Ascending aorta (tissue), 2 donors: ENCODE data around the gene DNAJC4. TPM values are rescaled to one million over a fixed set of nuclear protein-coding genes. Genes with fewer than 3 reads are reported as not detected.

Source experiments
- DNase-seq, 2 donors: peaks; one replicate each; pipeline ENCODE4 v3.0.0-alpha.2; 2019; ENCODE audit warnings: low spot score in 2 of 2
- H3K27ac ChIP-seq, 2 donors: fragments of 200-600 bp; sonication (generic); one replicate each; pipeline ENCODE4 v1.5.1; 2016 to 2017; ENCODE audit warnings: mild to moderate bottlenecking in 1 of 2
- H3K27me3 ChIP-seq: fragments of 200-600 bp; sonication (generic); one replicate; pipeline ENCODE4 v1.5.1; 2017
- H3K36me3 ChIP-seq, 2 donors: fragments of 200-600 bp; sonication (generic); one replicate each; pipeline ENCODE4 v1.5.1; 2016
- H3K4me1 ChIP-seq, 2 donors: fragments of 200-600 bp; sonication (generic); one replicate each; pipeline ENCODE4 v1.5.1; 2016 to 2017; ENCODE audit warnings: mild to moderate bottlenecking in 1 of 2
- H3K4me3 ChIP-seq, 2 donors: fragments of 200-600 bp; sonication (generic); one replicate each; pipeline ENCODE4 v1.5.1; 2016 to 2017; ENCODE audit warnings: mild to moderate bottlenecking in 1 of 2
- H3K9me3 ChIP-seq, 2 donors: fragments of 200-600 bp; sonication (generic); one replicate each; pipeline ENCODE4 v1.5.1; 2016
- intact Hi-C: fragments of 100-400 bp; cut with DNase I; formaldehyde crosslinking; loops from one replicate; pipeline ENCODE4 v1.15.1; 2023
- total RNA-seq: library from RNA; depleted of rRNA; stranded (reverse); fragments of >200 nt; gene quantifications from one replicate; pipeline ENCODE4 v1.1.0, GENCODE V29; 2016
- TF ChIP-seq, protein P1 (sequence below), 3 experiments: fragments of 200-600 bp in 2 of 3; fragments of 450-650 bp in 1 of 3; sonication (generic) in 2 of 3; IDR thresholded peaks; one replicate each; pipeline ENCODE4 v1.5.1; 2016 to 2019; ENCODE audit warnings: antibody characterized with exemption in 3 of 3, mild to moderate bottlenecking in 1 of 3, moderate library complexity in 1 of 3

Gene DNAJC4
- total RNA-seq, 1 donor from 2014 or later = 43.1 TPM

- H3K27me3 ChIP-seq = no peaks in the 10 kb centered on the region
- no peaks in the 10 kb centered on the region for H3K9me3 ChIP-seq
- H3K27ac ChIP-seq = no peak overlapping the region
- no peak overlapping the region for H3K4me3 ChIP-seq
- DNase-seq = no peak
- TF ChIP-seq, protein P1, sequence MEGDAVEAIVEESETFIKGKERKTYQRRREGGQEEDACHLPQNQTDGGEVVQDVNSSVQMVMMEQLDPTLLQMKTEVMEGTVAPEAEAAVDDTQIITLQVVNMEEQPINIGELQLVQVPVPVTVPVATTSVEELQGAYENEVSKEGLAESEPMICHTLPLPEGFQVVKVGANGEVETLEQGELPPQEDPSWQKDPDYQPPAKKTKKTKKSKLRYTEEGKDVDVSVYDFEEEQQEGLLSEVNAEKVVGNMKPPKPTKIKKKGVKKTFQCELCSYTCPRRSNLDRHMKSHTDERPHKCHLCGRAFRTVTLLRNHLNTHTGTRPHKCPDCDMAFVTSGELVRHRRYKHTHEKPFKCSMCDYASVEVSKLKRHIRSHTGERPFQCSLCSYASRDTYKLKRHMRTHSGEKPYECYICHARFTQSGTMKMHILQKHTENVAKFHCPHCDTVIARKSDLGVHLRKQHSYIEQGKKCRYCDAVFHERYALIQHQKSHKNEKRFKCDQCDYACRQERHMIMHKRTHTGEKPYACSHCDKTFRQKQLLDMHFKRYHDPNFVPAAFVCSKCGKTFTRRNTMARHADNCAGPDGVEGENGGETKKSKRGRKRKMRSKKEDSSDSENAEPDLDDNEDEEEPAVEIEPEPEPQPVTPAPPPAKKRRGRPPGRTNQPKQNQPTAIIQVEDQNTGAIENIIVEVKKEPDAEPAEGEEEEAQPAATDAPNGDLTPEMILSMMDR (IDR thresholded peaks at IDR 0.05) = no peak
- H3K36me3 ChIP-seq = peaks cover 1 to 13% of the 10 kb centered on the region in 2 donors
- H3K4me1 ChIP-seq = no peaks in the 10 kb centered on the region
- intact Hi-C loops = no loop called here
These were observed 19.9 kb upstream of the DNAJC4 start for GRCh38 chr11:64210301-64211020.

DNA sequence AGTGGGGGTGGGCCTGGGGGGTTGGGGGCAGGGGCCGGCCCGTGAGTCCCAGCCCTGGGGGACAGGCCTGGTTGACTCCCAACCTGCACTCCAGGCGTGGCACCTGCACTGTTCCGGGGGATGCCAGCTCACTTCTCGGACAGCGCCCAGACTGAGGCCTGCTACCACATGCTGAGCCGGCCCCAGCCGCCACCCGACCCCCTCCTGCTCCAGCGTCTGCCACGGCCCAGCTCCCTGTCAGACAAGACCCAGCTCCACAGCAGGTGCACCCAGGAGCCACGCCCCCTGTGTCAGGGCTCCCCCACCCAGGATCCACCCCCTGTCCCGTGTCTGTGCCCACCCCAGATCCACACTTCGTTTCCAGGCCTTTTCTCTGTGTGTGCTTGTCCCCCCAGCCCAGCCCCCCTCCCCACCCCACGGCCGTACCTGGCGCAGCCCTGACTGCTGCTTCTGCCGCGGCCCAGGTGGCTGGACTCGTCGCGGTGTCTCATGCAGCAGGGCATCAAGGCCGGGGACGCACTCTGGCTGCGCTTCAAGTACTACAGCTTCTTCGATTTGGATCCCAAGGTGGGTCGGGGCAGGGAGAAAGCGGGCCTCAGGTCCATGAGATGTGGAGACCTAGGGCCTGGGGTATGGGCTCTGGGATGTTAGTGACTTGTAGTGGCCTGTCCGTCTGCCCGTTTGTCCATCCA is 19.0 kb upstream of the DNAJC4 start:
- intact Hi-C loops = no loop called here
- Histone ChIP-seq H3K27me3 (no peaks in the 10 kb centered on the region), H3K4me3 (no peak overlapping the region), H3K4me1 (no peaks in the 10 kb centered on the region), H3K9me3 (no peaks in the 10 kb centered on the region), H3K27ac (no peak overlapping the region), H3K36me3 (peaks cover 0 to 10% of the 10 kb centered on the region in 2 donors)
- TF ChIP-seq, protein P1 (IDR thresholded peaks at IDR 0.05) = no peak
- no peak for DNase-seq

DNA sequence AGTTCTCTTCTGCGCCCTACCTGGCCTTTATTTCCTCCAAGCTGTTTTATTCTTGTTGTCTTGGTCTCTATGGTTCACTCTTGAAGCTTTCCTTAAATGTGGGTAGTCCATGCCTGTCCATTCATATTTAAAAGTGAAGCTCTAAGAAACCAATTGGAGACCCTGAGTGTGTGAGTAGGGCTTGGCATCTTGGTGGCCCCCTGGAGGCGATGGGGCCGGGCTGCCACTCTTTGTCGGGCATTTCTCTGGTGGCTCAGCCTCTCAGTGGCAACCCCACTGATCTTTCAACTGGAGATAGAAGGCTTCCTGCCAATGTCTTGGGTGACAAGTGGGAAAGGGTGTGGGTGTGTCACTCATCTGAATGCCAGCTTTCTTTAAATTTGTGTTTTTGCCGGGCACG is 13.5 kb upstream of the DNAJC4 start:
- intact Hi-C loops = no loop called here
- Histone ChIP-seq H3K4me1 (no peaks in the 10 kb centered on the region), H3K36me3 (peaks cover 7 to 13% of the 10 kb centered on the region in 2 donors), H3K4me3 (no peak overlapping the region), H3K27me3 (no peaks in the 10 kb centered on the region), H3K27ac (no peak overlapping the region), H3K9me3 (no peaks in the 10 kb centered on the region)
- TF ChIP-seq, protein P1 (IDR thresholded peaks at IDR 0.05) = no peak
- no peak for DNase-seq

GRCh38 chr11:64218628-64219353 is 11.6 kb upstream of the DNAJC4 start:
- intact Hi-C loops = no loop called here
- no peak overlapping the region for H3K27ac ChIP-seq
- DNase-seq = no peak
- no peaks in the 10 kb centered on the region for H3K4me1 ChIP-seq
- H3K4me3 ChIP-seq = no peak overlapping the region
- TF ChIP-seq, protein P1 (IDR thresholded peaks at IDR 0.05) = no peak
- H3K27me3 ChIP-seq = no peaks in the 10 kb centered on the region
- no peaks in the 10 kb centered on the region for H3K9me3 ChIP-seq
- H3K36me3 ChIP-seq = peaks cover 7 to 13% of the 10 kb centered on the region in 2 donors

- no peak overlapping the region for H3K27ac ChIP-seq
- intact Hi-C loops = no loop called here
- peaks cover 7 to 13% of the 10 kb centered on the region in 2 donors for H3K36me3 ChIP-seq
- H3K4me3 ChIP-seq = no peak overlapping the region
- DNase-seq = no peak
- TF ChIP-seq, protein P1 (IDR thresholded peaks at IDR 0.05) = no peak
- H3K27me3 ChIP-seq = no peaks in the 10 kb centered on the region
- no peaks in the 10 kb centered on the region for H3K9me3 ChIP-seq
- H3K4me1 ChIP-seq = no peaks in the 10 kb centered on the region
These were observed 11.0 kb upstream of the DNAJC4 start for GRCh38 chr11:64219354-64219684.
